Measurements from ENCODE around the gene TBL1X.

DNA sequence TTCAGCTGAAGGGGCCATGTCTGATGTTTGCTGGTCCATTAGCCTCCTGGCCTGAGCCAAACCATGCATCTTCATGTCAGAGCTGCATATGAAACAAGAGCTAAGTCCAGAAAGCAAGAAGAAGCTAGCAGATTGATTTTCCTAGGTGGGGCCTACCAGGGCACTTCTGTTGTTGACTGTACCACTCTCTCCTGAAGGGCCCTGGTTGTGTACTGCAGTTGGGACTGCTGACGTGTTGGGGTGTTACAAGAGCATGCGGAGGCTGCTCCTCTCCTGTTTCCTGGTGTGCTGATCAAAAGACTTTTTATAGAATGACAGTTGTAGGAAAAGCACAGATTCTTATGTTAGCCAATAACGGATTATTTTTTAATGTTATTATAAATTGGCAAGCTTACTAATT is 145.1 kb downstream of the TBL1X start:
- no peak for TF ChIP-seq RELA (IDR thresholded peaks at IDR 0.05; ENCODE audit: borderline replicate concordance, partially characterized antibody)
- no peak for TF ChIP-seq EZH2 (IDR thresholded peaks at IDR 0.05; ENCODE audit: borderline replicate concordance, control insufficient read depth, low read depth, low read length)
- TF ChIP-seq, protein P1, sequence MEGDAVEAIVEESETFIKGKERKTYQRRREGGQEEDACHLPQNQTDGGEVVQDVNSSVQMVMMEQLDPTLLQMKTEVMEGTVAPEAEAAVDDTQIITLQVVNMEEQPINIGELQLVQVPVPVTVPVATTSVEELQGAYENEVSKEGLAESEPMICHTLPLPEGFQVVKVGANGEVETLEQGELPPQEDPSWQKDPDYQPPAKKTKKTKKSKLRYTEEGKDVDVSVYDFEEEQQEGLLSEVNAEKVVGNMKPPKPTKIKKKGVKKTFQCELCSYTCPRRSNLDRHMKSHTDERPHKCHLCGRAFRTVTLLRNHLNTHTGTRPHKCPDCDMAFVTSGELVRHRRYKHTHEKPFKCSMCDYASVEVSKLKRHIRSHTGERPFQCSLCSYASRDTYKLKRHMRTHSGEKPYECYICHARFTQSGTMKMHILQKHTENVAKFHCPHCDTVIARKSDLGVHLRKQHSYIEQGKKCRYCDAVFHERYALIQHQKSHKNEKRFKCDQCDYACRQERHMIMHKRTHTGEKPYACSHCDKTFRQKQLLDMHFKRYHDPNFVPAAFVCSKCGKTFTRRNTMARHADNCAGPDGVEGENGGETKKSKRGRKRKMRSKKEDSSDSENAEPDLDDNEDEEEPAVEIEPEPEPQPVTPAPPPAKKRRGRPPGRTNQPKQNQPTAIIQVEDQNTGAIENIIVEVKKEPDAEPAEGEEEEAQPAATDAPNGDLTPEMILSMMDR (IDR thresholded peaks at IDR 0.05 in 2 of 3, conservative IDR thresholded peaks at IDR 0.05 in 1 of 3; ENCODE audit: control insufficient read depth in 2 of 3, extremely low read depth in 1 of 3, insufficient read depth in 1 of 3, low read depth in 3 of 3, low read length in 3 of 3), result no peak
- TF ChIP-seq POLR2A (IDR thresholded peaks at IDR 0.05; ENCODE audit: low read depth, low read length), result no peak

Measured in GM12878 (cell line).